CD4-positive, alpha-beta memory T cell (primary cell): ENCODE results near the gene PPP1R12A. TPM values are rescaled to one million over a fixed set of nuclear protein-coding genes. Genes with fewer than 3 reads are reported as not detected.

Source experiments
- CTCF ChIA-PET: fragments of 350-600 bp; sonication (Branson Sonifier 250); formaldehyde crosslinking; loops from one replicate; lab custom pipeline; 2021; ENCODE audit warnings: inconsistent platforms; ENCODE audit not compliant: partially characterized antibody; lab: Charles Lee
- POLR2A ChIA-PET: fragments of 350-600 bp; sonication (Branson Sonifier 250); formaldehyde crosslinking; loops from one replicate; lab custom pipeline; 2021; ENCODE audit not compliant: partially characterized antibody; lab: Charles Lee
- DNase-seq, 5 donors: peaks; one replicate each; pipeline versions ENCODE4 v3.0.0 to v3.0.0-alpha.2; 2020 to 2022; ENCODE audit warnings: mixed read lengths in 1 of 5
- H3K27ac ChIP-seq: one replicate; pipeline ENCODE4 v1.7.0; 2013; ENCODE audit warnings: low read depth, low read length
- H3K27me3 ChIP-seq: 2 replicates; pipeline ENCODE4 v1.7.0; 2013; ENCODE audit warnings: mild to moderate bottlenecking, low read length, moderate library complexity; ENCODE audit not compliant: insufficient read depth
- H3K36me3 ChIP-seq: 2 replicates; pipeline ENCODE4 v1.7.0; 2013; ENCODE audit warnings: mild to moderate bottlenecking, low read length, moderate library complexity; ENCODE audit not compliant: insufficient read depth
- H3K4me1 ChIP-seq: 2 replicates; pipeline ENCODE4 v1.7.0; 2013; ENCODE audit warnings: mild to moderate bottlenecking, low read length, moderate library complexity; ENCODE audit not compliant: insufficient read depth
- H3K4me3 ChIP-seq, 2 donors: one replicate each; pipeline ENCODE4 v1.7.0; 2013; ENCODE audit warnings: low read length in 2 of 2, mild to moderate bottlenecking in 1 of 2
- H3K9me3 ChIP-seq, 2 donors: one replicate each; pipeline ENCODE4 v1.7.0; 2013; ENCODE audit warnings: low read length in 2 of 2, control low read depth in 1 of 2; ENCODE audit not compliant: control insufficient read depth in 1 of 2
- H3K27ac Mint-ChIP-seq, 7 donors: one replicate each; pipeline ENCODE4 v1.8.0; 2020 to 2021; ENCODE audit warnings: mixed read lengths in 7 of 7, mild to moderate bottlenecking in 6 of 7, inconsistent platforms in 3 of 7, moderate library complexity in 3 of 7
- H3K27me3 Mint-ChIP-seq, 2 donors: one replicate each; pipeline ENCODE4 v1.8.0; 2020 to 2021; ENCODE audit warnings: mixed read lengths in 2 of 2
- H3K36me3 Mint-ChIP-seq, 2 donors: one replicate each; pipeline ENCODE4 v1.8.0; 2020 to 2021; ENCODE audit warnings: mixed read lengths in 2 of 2, inconsistent platforms in 1 of 2, mild to moderate bottlenecking in 1 of 2
- H3K4me1 Mint-ChIP-seq, 4 donors: one replicate each; pipeline ENCODE4 v1.8.0; 2020 to 2021; ENCODE audit warnings: mixed read lengths in 4 of 4, mild to moderate bottlenecking in 1 of 4
- H3K4me3 Mint-ChIP-seq, 8 donors: one replicate each; pipeline ENCODE4 v1.8.0; 2020 to 2021; ENCODE audit warnings: mixed read lengths in 8 of 8, mild to moderate bottlenecking in 7 of 8, moderate library complexity in 6 of 8, inconsistent platforms in 3 of 8
- H3K9me3 Mint-ChIP-seq, 8 donors: one replicate each; pipeline ENCODE4 v1.8.0; 2020 to 2021; ENCODE audit warnings: mixed read lengths in 8 of 8, mild to moderate bottlenecking in 5 of 8, inconsistent platforms in 3 of 8, moderate library complexity in 1 of 8
- intact Hi-C: fragments of 100-400 bp; cut with micrococcal nuclease; formaldehyde crosslinking; loops from one replicate; pipeline ENCODE4 v1.15.1; 2023
- polyA plus RNA-seq, 2 donors: library from polyadenylated mRNA; unstranded; fragments of 300-500 nt; fragmentation: Illumina TruSeq; gene quantifications; one replicate each; pipeline ENCODE4 v1.2.3, GENCODE V29; 2021
- total RNA-seq, 2 experiments: library from RNA; stranded (reverse); gene quantifications; one replicate each; pipeline ENCODE4 v1.2.3, GENCODE V29; 2021

The PPP1R12A gene
- total and polyA plus RNA-seq, 4 experiments from 2014 or later = 73.1 to 130 (median 128) TPM

GRCh38 chr12:79929065-79929464 lies 5.8 kb downstream of the PPP1R12A start:
- Histone ChIP-seq H3K27me3 (no peaks in the 10 kb centered on the region), H3K4me3 (no peak overlapping the region), H3K9me3 (no peaks in the 10 kb centered on the region), H3K4me1 (peaks cover 79% of the 10 kb centered on the region), H3K36me3 (no peaks in the 10 kb centered on the region), H3K27ac (no peak overlapping the region)
- ChIA-PET CTCF (no interaction called here), POLR2A (no interaction called here)
- H3K27me3 Mint-ChIP-seq = no peaks in the 10 kb centered on the region
- H3K36me3 Mint-ChIP-seq = peaks cover 0 to 8% of the 10 kb centered on the region in 2 donors
- intact Hi-C loops = no loop called here
- peaks cover 46 to 90% (median 62%) of the 10 kb centered on the region in 4 donors for H3K4me1 Mint-ChIP-seq
- no peak overlapping the region for H3K4me3 Mint-ChIP-seq
- no peaks in the 10 kb centered on the region for H3K9me3 Mint-ChIP-seq
- no peak for DNase-seq
- H3K27ac Mint-ChIP-seq = peak overlapping the region in 5 of 7 donors; percentile 25 to 87 (median 62)

GRCh38 chr12:79927772-79928474 lies 7.0 kb downstream of the PPP1R12A start:
- intact Hi-C loops = no loop called here
- H3K4me1 ChIP-seq = peaks cover 75% of the 10 kb centered on the region
- H3K4me3 Mint-ChIP-seq = peak overlapping the region in 7 of 8 donors; percentile 24 to 66 (median 52)
- H3K27me3 ChIP-seq = no peaks in the 10 kb centered on the region
- H3K27ac Mint-ChIP-seq = peak overlapping the region; percentile 62 to 90 (median 71)
- no peaks in the 10 kb centered on the region for H3K36me3 Mint-ChIP-seq
- H3K4me3 ChIP-seq = no peak overlapping the region
- H3K27ac ChIP-seq = peak overlapping the region; percentile 28
- no peaks in the 10 kb centered on the region for H3K27me3 Mint-ChIP-seq
- no peaks in the 10 kb centered on the region for H3K9me3 Mint-ChIP-seq
- DNase-seq = peak; percentile 62 to 70 (median 64)
- ChIA-PET POLR2A (interaction anchor here (1.2 kb wide), 1 partner anchor 8 kb away, joined by 4 read pairs; no protein-coding TSS in a partner anchor), CTCF (interaction anchor here (0.6 to 1.0 kb wide), 3 partner anchors 8 to 113 kb away, joined by 3 to 4 read pairs (median 3); no protein-coding TSS in a partner anchor)
- H3K4me1 Mint-ChIP-seq = peaks cover 40 to 81% (median 53%) of the 10 kb centered on the region in 4 donors
- H3K36me3 ChIP-seq = no peaks in the 10 kb centered on the region
- no peaks in the 10 kb centered on the region for H3K9me3 ChIP-seq

- peaks cover 71% of the 10 kb centered on the region for H3K4me1 ChIP-seq
- no peaks in the 10 kb centered on the region for H3K9me3 Mint-ChIP-seq
- H3K36me3 ChIP-seq = no peaks in the 10 kb centered on the region
- no peak overlapping the region for H3K4me3 ChIP-seq
- H3K27ac ChIP-seq = no peak overlapping the region
- intact Hi-C loops = no loop called here
- peak overlapping the region; percentile 22 to 66 (median 57) for H3K27ac Mint-ChIP-seq
- peaks cover 36 to 81% (median 51%) of the 10 kb centered on the region in 4 donors for H3K4me1 Mint-ChIP-seq
- H3K4me3 Mint-ChIP-seq = peak overlapping the region in 4 of 8 donors; percentile 9 to 35 (median 23)
- H3K36me3 Mint-ChIP-seq = peaks cover 0 to 3% of the 10 kb centered on the region in 2 donors
- H3K27me3 Mint-ChIP-seq = no peaks in the 10 kb centered on the region
- ChIA-PET CTCF (interaction anchor here (1.0 kb wide), 1 partner anchor 43 kb away, joined by 3 read pairs; no protein-coding TSS in a partner anchor), POLR2A (interaction anchor here (1.2 kb wide), 1 partner anchor 9 kb away, joined by 4 read pairs; no protein-coding TSS in a partner anchor)
- no peak for DNase-seq
- no peaks in the 10 kb centered on the region for H3K27me3 ChIP-seq
- no peaks in the 10 kb centered on the region for H3K9me3 ChIP-seq
Observed at GRCh38 chr12:79926951-79927350, 7.9 kb downstream of the PPP1R12A start.

GRCh38 chr12:79925492-79925891 lies 9.4 kb downstream of the PPP1R12A start:
- Histone ChIP-seq H3K36me3 (no peaks in the 10 kb centered on the region), H3K4me1 (peaks cover 76% of the 10 kb centered on the region), H3K9me3 (no peaks in the 10 kb centered on the region), H3K27me3 (no peaks in the 10 kb centered on the region), H3K4me3 (no peak overlapping the region), H3K27ac (no peak overlapping the region)
- H3K9me3 Mint-ChIP-seq = no peaks in the 10 kb centered on the region
- ChIA-PET CTCF (no interaction called here), POLR2A (interaction anchor here (0.7 to 1.5 kb wide), 2 partner anchors 8 to 10 kb away, joined by 3 to 4 read pairs; partner anchors contain the start of gene PPP1R12A)
- intact Hi-C loops = no loop called here
- peaks cover 0 to 3% of the 10 kb centered on the region in 2 donors for H3K36me3 Mint-ChIP-seq
- H3K4me1 Mint-ChIP-seq = peaks cover 37 to 82% (median 53%) of the 10 kb centered on the region in 4 donors
- peak overlapping the region in 4 of 7 donors; percentile 0 to 63 (median 42) for H3K27ac Mint-ChIP-seq
- H3K27me3 Mint-ChIP-seq = no peaks in the 10 kb centered on the region
- H3K4me3 Mint-ChIP-seq = no peak overlapping the region
- DNase-seq = no peak

- Histone ChIP-seq H3K4me1 (peaks cover 67% of the 10 kb centered on the region), H3K36me3 (no peaks in the 10 kb centered on the region), H3K9me3 (no peaks in the 10 kb centered on the region), H3K27me3 (no peaks in the 10 kb centered on the region), H3K27ac (no peak overlapping the region), H3K4me3 (no peak overlapping the region)
- no peak for DNase-seq
- Mint-ChIP-seq H3K27me3 (no peaks in the 10 kb centered on the region), H3K4me1 (peaks cover 44 to 81% (median 56%) of the 10 kb centered on the region in 4 donors), H3K36me3 (peaks cover 0 to 3% of the 10 kb centered on the region in 2 donors), H3K27ac (no peak overlapping the region), H3K4me3 (peak overlapping the region in 1 of 8 donors; percentile 15), H3K9me3 (no peaks in the 10 kb centered on the region)
- intact Hi-C loops = no loop called here
- ChIA-PET CTCF (no interaction called here), POLR2A (no interaction called here)
Observed at GRCh38 chr12:79921786-79922185, 13.1 kb downstream of the PPP1R12A start.

- CTCF ChIA-PET = interaction anchor here (1.4 kb wide), 1 partner anchor 9 kb away, joined by 4 read pairs; no protein-coding TSS in a partner anchor
- no peaks in the 10 kb centered on the region for H3K27me3 ChIP-seq
- no peak overlapping the region for H3K4me3 ChIP-seq
- peaks cover 67% of the 10 kb centered on the region for H3K4me1 ChIP-seq
- Mint-ChIP-seq H3K4me1 (peaks cover 52 to 87% (median 63%) of the 10 kb centered on the region in 4 donors), H3K9me3 (no peaks in the 10 kb centered on the region), H3K36me3 (peaks cover 0 to 3% of the 10 kb centered on the region in 2 donors), H3K4me3 (peak overlapping the region in 3 of 8 donors; percentile 7 to 23 (median 12)), H3K27ac (peak overlapping the region in 2 of 7 donors; percentile 3 to 18), H3K27me3 (no peaks in the 10 kb centered on the region)
- H3K36me3 ChIP-seq = no peaks in the 10 kb centered on the region
- no peak overlapping the region for H3K27ac ChIP-seq
- POLR2A ChIA-PET = no interaction called here
- H3K9me3 ChIP-seq = no peaks in the 10 kb centered on the region
- DNase-seq = no peak
- intact Hi-C loops = no loop called here
Observed at GRCh38 chr12:79920421-79921238, 14.3 kb downstream of the PPP1R12A start.
